Sigmoid colon (tissue), 7 donors: ENCODE data around the gene ZNF100. TPM values are rescaled to one million over a fixed set of nuclear protein-coding genes. Genes with fewer than 3 reads are reported as not detected.
"Not testable (repeated sequence)": the region's sequence is repeated elsewhere in the genome, so short reads cannot be mapped to it uniquely, and the experiment has no call there.

Experiments
- DNase-seq: peaks from one replicate; pipeline ENCODE4 v3.0.0-alpha.2; 2019
- H3K27ac ChIP-seq, 4 donors: fragments of 200-600 bp; sonication (generic); one replicate each; pipeline ENCODE4 v1.5.1; 2016 to 2019; ENCODE audit warnings: mild to moderate bottlenecking in 1 of 4
- H3K27me3 ChIP-seq, 3 donors: fragments of 200-600 bp; sonication (generic); one replicate each; pipeline ENCODE4 v1.5.1; 2019; ENCODE audit warnings: mild to moderate bottlenecking in 1 of 3
- H3K36me3 ChIP-seq, 4 donors: fragments of 200-600 bp; sonication (generic); one replicate each; pipeline ENCODE4 v1.5.1; 2016 to 2019
- H3K4me1 ChIP-seq, 4 donors: fragments of 200-600 bp; sonication (generic); one replicate each; pipeline ENCODE4 v1.5.1; 2017 to 2019
- H3K4me3 ChIP-seq, 4 donors: fragments of 200-600 bp; sonication (generic); one replicate each; pipeline ENCODE4 v1.5.1; 2017 to 2019; ENCODE audit warnings: mild to moderate bottlenecking in 2 of 4, moderate library complexity in 1 of 4
- H3K9me3 ChIP-seq, 4 donors: fragments of 200-600 bp in 3 of 4; sonication (generic) in 3 of 4; one replicate each; pipeline versions ENCODE4 v1.5.1 to v1.6.1; 2013 to 2019
- EP300 ChIP-seq, 4 donors: sonication (generic); formaldehyde crosslinking; IDR thresholded peaks; one replicate each; pipeline ENCODE4 v1.6.1; 2017; ENCODE audit warnings: antibody characterized with exemption in 4 of 4
- POLR2A ChIP-seq, 2 donors: fragments of 450-650 bp; IDR thresholded peaks; one replicate each; pipeline ENCODE4 v1.6.1; 2016; ENCODE audit warnings: antibody characterized with exemption in 2 of 2, mild to moderate bottlenecking in 2 of 2, moderate library complexity in 2 of 2
- POLR2AphosphoS5 ChIP-seq, 4 donors: sonication (generic); formaldehyde crosslinking; IDR thresholded peaks; one replicate each; pipeline ENCODE4 v1.6.1; 2017; ENCODE audit warnings: antibody characterized with exemption in 4 of 4
- WGBS, 2 donors: extraction: QIAGEN DNeasy Blood & Tissue Kit; methylation state at CpG; one replicate each; pipeline ENCODE4 v1.1.7; 2013; 5-methylcytosine and 5-hydroxymethylcytosine counted together
- intact Hi-C: fragments of 100-400 bp; cut with DNase I; formaldehyde crosslinking; loops from one replicate; pipeline ENCODE4 v1.15.1; 2023
- polyA plus RNA-seq, 3 donors: library from polyadenylated mRNA; stranded (reverse); fragments of 200-250 nt; gene quantifications; one replicate each; pipeline ENCODE4 v1.2.3, GENCODE V29; 2013
- total RNA-seq, 4 donors: library from RNA; depleted of rRNA; stranded (reverse); fragments of >200 nt; gene quantifications; one replicate each; pipeline ENCODE4 v1.1.0, GENCODE V29; 2016
- TF ChIP-seq, protein P1 (sequence below), 4 experiments: fragments of 450-650 bp in 3 of 4; fragments of 200-600 bp in 1 of 4; IDR thresholded peaks; one replicate each; pipeline ENCODE4 v1.5.1; 2016 to 2019; ENCODE audit warnings: antibody characterized with exemption in 4 of 4, mild to moderate bottlenecking in 3 of 4, moderate library complexity in 2 of 4
- donor health status: healthy with polysubstance abuse.
- donor health status: Bipolar disorder and iron deficiency.
- donor health status: healthy.

The ZNF100 gene
- 1 to 10 TPM; 3.8 to 8.4 (median 6.9) TPM for total RNA-seq
- 1 to 10 TPM; 1.2 to 4.0 (median 1.2) TPM for polyA plus RNA-seq

DNA sequence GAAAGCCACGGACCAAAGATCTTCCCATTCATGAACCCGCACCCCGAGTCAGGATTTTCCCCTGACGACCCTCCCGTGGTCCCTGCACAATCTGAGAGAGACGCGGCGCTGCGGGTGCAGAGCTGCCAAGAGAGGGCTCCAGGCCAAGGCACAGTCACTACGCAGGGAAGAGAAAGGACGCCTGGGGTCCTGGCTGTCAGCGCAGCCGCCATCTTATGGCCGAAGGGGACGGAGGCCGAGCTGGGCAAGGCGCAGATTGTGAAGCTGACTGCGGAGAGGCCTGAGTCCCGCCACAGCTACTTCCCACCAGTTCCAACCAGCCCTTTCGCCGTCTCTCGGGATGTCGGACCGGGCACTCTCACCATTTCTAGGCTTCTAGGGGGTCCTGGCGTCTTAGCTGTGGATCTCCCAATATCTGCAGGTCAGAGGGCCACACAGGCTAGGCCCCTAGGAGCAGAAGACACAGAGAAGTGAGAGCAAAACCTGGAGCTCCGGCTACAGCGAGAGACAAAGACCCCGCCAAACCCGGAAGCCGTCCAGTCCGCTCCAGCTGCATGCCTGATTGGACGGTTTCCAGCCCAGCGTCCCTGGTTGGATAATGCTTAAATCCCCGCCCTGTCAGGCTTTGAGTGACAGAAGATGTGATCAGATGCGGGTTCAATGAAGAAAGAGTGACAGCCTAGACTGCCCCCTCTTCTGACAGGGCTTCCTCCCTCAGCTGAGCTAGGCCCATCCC, at the start of gene ZNF100:
TSS of gene ZNF100 (minus strand) at position 515 of the 736 bp plus-strand sequence. CDS start at position 365, 150 bp downstream.
- Histone ChIP-seq H3K36me3 (peaks cover 0 to 14% (median 9%) of the 10 kb centered on the region in 4 donors), H3K4me3 (peak within 1 kb of the TSS; percentile 51 to 81 (median 66)), H3K27ac (peak within 1 kb of the TSS; percentile 77 to 92 (median 87)), H3K4me1 (peaks cover 0 to 13% (median 7%) of the 10 kb centered on the region in 4 donors), H3K9me3 (no peaks in the 10 kb centered on the region), H3K27me3 (no peaks in the 10 kb centered on the region)
- TF ChIP-seq, protein P1, sequence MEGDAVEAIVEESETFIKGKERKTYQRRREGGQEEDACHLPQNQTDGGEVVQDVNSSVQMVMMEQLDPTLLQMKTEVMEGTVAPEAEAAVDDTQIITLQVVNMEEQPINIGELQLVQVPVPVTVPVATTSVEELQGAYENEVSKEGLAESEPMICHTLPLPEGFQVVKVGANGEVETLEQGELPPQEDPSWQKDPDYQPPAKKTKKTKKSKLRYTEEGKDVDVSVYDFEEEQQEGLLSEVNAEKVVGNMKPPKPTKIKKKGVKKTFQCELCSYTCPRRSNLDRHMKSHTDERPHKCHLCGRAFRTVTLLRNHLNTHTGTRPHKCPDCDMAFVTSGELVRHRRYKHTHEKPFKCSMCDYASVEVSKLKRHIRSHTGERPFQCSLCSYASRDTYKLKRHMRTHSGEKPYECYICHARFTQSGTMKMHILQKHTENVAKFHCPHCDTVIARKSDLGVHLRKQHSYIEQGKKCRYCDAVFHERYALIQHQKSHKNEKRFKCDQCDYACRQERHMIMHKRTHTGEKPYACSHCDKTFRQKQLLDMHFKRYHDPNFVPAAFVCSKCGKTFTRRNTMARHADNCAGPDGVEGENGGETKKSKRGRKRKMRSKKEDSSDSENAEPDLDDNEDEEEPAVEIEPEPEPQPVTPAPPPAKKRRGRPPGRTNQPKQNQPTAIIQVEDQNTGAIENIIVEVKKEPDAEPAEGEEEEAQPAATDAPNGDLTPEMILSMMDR (IDR thresholded peaks at IDR 0.05), result no peak
- TF ChIP-seq EP300 (IDR thresholded peaks at IDR 0.05) (no peak), POLR2A (IDR thresholded peaks at IDR 0.05) (peak; percentile 18 to 27), POLR2AphosphoS5 (IDR thresholded peaks at IDR 0.05) (peak in 3 of 4 donors; percentile 60 to 72 (median 69))
- DNase-seq, result peak; percentile 96
- intact Hi-C loops, result loop anchor here (5.0 to 10.0 kb wide), 3 partner anchors 70 to 1342 kb away; partner anchors contain the start of gene ZNF43
- 0% methylated on average over 35 of the region's 35 CpGs for WGBS, 2 donors

DNA sequence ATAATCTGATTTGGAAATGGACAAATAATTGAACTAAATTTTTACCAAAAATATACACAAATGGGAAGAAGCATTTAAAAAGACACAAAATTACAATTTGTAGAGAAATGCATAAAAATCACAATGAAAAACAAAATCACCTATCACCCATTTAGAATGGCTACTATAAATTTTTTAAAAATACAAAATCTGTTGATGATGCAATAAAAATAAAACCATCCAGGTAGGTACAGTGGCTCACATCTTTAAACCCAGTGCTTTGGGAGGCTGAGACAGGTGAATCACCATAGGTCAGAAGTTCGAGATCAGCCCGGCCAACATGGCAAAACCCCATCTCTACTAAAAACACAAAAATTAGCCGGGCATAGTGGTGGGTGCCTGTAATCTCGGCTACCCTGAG, 45.1 kb upstream of the ZNF100 start:
- WGBS, 2 donors, result 96 to 100% methylated on average over 4 of the region's 4 CpGs
- TF ChIP-seq POLR2AphosphoS5 (IDR thresholded peaks at IDR 0.05) (no peak), POLR2A (IDR thresholded peaks at IDR 0.05) (no peak), EP300 (IDR thresholded peaks at IDR 0.05) (no peak)
- TF ChIP-seq, protein P1 (IDR thresholded peaks at IDR 0.05), result no peak
- Histone ChIP-seq H3K4me1 (no peaks in the 10 kb centered on the region), H3K27ac (no peak overlapping the region), H3K4me3 (no peak overlapping the region), H3K27me3 (no peaks in the 10 kb centered on the region), H3K36me3 (peaks cover 29 to 97% (median 69%) of the 10 kb centered on the region in 4 donors), H3K9me3 (peaks cover 29 to 63% (median 46%) of the 10 kb centered on the region in 4 donors)
- DNase-seq, result no peak
- intact Hi-C loops, result no loop called here

DNA sequence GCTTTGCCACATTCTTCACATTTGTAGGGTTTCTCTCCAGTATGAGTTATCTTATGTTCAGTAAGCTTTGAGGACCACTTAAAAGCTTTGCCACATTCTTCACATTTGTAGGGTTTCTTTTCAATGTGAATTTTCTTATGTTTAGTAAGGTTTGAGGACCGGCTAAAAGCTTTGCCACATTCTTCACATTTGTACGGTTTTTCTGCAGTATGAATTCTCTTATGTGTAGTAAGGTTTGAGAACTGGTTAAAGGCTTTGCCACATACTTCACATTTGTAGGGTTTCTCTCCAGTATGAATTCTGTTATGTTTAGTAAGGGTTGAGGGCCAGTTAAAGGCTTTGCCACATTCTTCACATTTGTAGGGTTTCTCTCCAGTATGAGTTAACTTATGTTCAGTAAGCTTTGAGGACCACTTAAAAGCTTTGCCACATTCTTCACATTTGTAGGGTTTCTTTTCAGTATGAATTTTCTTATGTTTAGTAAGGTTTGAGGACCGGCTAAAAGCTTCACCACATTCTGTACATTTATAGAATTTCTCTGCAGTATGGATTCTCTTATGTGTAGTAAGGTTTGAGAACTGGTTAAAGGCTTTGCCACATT, 41.1 kb upstream of the ZNF100 start:
- H3K27me3 ChIP-seq, DNase-seq, H3K27ac ChIP-seq, intact Hi-C loops, H3K4me1 ChIP-seq, H3K4me3 ChIP-seq: not testable (repeated sequence)
- Histone ChIP-seq H3K36me3 (peaks cover 22 to 57% (median 42%) of the 10 kb centered on the region in 4 donors), H3K9me3 (peaks cover 40 to 50% (median 43%) of the 10 kb centered on the region in 4 donors)
- 95 to 96% methylated on average over 3 of the region's 3 CpGs for WGBS, 2 donors

DNA sequence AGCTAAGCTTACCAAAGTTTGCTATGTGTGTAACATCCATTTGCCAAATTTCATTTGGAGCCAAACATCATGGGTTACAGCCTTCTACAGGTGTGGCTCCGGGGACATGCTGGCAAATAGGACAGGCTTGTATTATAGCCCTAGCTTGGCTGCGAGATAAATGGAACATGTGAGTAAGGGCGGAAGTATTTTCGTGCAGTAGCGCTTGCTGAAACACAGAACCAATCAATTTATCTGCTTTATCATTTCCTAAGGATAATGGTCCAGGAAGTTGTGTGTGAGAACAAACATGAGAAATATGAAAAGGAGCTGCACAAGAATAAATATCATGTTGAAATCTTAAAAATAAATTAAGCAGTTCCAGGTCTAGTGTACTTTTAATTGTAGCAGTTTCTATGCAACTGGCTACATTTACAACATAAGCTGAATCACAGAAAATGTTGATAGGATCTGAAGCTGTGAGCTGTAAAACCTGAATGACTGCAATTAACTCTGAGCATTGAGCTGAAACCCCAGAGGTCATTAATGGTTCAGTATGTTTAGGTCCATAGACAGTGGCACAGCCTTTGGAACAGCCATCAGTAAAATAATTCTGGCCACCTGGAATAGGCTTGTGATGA, 22.2 kb upstream of the ZNF100 start:
- no peak overlapping the region for H3K4me3 ChIP-seq
- no peaks in the 10 kb centered on the region for H3K9me3 ChIP-seq
- H3K36me3 ChIP-seq, result no peaks in the 10 kb centered on the region
- no peak overlapping the region for H3K27ac ChIP-seq
- DNase-seq, result no peak
- intact Hi-C loops, result no loop called here
- H3K27me3 ChIP-seq, result no peaks in the 10 kb centered on the region
- no peaks in the 10 kb centered on the region for H3K4me1 ChIP-seq
- TF ChIP-seq, protein P1 (IDR thresholded peaks at IDR 0.05), result no peak
- TF ChIP-seq EP300 (IDR thresholded peaks at IDR 0.05), result no peak
- TF ChIP-seq POLR2A (IDR thresholded peaks at IDR 0.05), result no peak
- TF ChIP-seq POLR2AphosphoS5 (IDR thresholded peaks at IDR 0.05), result no peak
- 78 to 80% methylated on average over 5 of the region's 5 CpGs for WGBS, 2 donors

DNA sequence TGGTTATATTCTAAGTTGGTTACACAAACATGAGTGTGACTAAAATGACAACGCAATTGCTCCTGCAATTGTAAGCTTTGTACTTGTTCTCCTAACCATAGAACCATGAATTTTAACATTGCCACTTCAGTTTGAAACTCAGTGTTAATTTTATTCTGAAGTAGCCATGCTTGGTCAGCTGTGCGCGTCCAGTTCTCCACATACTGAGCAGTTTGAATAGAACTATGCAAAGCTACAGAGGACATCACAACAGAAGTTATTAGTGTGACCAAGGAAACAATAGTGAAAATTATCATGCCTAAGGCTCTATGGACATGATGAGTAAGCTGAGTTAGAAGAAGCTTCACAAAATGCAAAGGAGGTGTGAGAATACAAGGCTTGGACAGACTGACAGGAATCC, 19.6 kb upstream of the ZNF100 start:
- WGBS, 2 donors, result 90 to 95% methylated on average over 3 of the region's 3 CpGs
- Histone ChIP-seq H3K4me3 (no peak overlapping the region), H3K27ac (no peak overlapping the region), H3K36me3 (no peaks in the 10 kb centered on the region), H3K4me1 (no peaks in the 10 kb centered on the region), H3K9me3 (no peaks in the 10 kb centered on the region), H3K27me3 (no peaks in the 10 kb centered on the region)
- TF ChIP-seq, protein P1 (IDR thresholded peaks at IDR 0.05), result no peak
- TF ChIP-seq POLR2A (IDR thresholded peaks at IDR 0.05), result no peak
- no peak for TF ChIP-seq POLR2AphosphoS5 (IDR thresholded peaks at IDR 0.05)
- no peak for TF ChIP-seq EP300 (IDR thresholded peaks at IDR 0.05)
- DNase-seq, result no peak
- intact Hi-C loops, result no loop called here

DNA sequence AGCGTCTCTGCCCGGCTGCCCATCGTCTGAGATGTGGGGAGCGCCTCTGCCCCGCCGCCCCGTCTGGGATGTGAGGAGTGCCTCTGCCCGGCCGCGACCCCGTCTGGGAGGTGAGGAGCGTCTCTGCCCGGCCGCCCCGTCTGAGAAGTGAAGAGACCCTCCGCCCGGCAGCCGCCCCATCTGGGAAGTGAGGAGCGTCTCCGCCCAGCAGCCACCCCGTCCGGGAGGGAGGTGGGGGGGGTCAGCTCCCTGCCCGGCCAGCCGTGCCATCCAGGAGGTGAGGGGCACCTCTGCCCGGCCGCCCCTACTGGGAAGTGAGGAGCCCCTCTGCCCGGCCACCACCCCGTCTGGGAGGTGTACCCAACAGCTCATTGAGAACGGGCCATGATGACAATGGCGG, 8.4 kb upstream of the ZNF100 start:
- H3K27me3 ChIP-seq, H3K4me1 ChIP-seq, H3K27ac ChIP-seq, H3K4me3 ChIP-seq, intact Hi-C loops, H3K36me3 ChIP-seq, H3K9me3 ChIP-seq, DNase-seq: not testable (repeated sequence)
- WGBS, 2 donors, result 92 to 97% methylated on average over 24 to 25 of the region's 30 CpGs

DNA sequence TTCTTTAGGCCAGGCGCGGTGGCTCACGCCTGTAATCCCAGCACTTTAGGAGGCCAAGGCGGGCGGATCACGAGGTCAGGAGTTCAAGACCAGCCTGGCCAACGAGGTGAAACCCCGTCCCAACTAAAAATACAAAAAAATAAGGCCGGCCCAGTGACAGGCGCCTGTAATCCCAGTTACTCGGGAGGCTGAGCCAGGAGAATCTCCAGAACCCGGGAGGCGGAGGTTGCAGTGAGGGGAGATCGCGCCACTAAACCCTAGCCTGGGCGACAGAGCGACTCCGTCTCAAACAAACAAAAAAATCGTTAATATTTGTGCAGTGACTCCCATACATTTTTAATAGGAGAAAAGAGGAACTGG, 694 bp downstream of the ZNF100 start:
- DNase-seq, H3K9me3 ChIP-seq, H3K27me3 ChIP-seq: not testable (repeated sequence)
- Histone ChIP-seq H3K4me3 (peak overlapping the region; percentile 51 to 81 (median 66)), H3K4me1 (peaks cover 0 to 13% (median 7%) of the 10 kb centered on the region in 4 donors), H3K27ac (peak overlapping the region; percentile 77 to 92 (median 87)), H3K36me3 (peaks cover 0 to 19% (median 10%) of the 10 kb centered on the region in 4 donors)
- WGBS, 2 donors, result 1% methylated on average over 19 of the region's 19 CpGs
- intact Hi-C loops, result loop anchor here (5.0 to 10.0 kb wide), 3 partner anchors 71 to 1342 kb away; partner anchors contain the start of gene ZNF43
